Mesendoderm (in vitro differentiated cells): ENCODE measurements around the gene ZNF816.
"Not testable (repeated sequence)": the region's sequence is repeated elsewhere in the genome, so short reads cannot be mapped to it uniquely, and the experiment has no call there.

Source experiments
- DNase-seq: peaks from one replicate; pipeline ENCODE4 v3.0.0; 2013
- H2AK5ac ChIP-seq: 2 replicates; pipeline ENCODE4 v1.6.1; 2013; ENCODE audit warnings: low read length, inconsistent platforms
- H2BK120ac ChIP-seq: 2 replicates; pipeline ENCODE4 v1.6.1; 2013; ENCODE audit warnings: low read depth, mild to moderate bottlenecking, low read length, moderate library complexity, mixed read lengths
- H2BK15ac ChIP-seq: replicated peaks from 2 replicates; pipeline ENCODE4 v1.6.1; 2013; ENCODE audit warnings: low read depth, mild to moderate bottlenecking, moderate library complexity
- H2BK5ac ChIP-seq: 2 replicates; pipeline ENCODE4 v1.6.1; 2013; ENCODE audit warnings: low read length, inconsistent platforms
- H3K18ac ChIP-seq: 2 replicates; pipeline ENCODE4 v1.6.1; 2013; ENCODE audit warnings: mild to moderate bottlenecking, low read length, mixed read lengths
- H3K23ac ChIP-seq: one replicate; pipeline ENCODE4 v1.6.1; 2013; ENCODE audit warnings: low read length
- H3K27ac ChIP-seq: 2 replicates; pipeline ENCODE4 v1.5.1; 2013; ENCODE audit warnings: low read depth, mild to moderate bottlenecking, inconsistent platforms, low read length, moderate library complexity
- H3K27me3 ChIP-seq: 2 replicates; pipeline ENCODE4 v1.6.1; 2013; ENCODE audit warnings: low read length, control low read depth, mild to moderate bottlenecking, inconsistent platforms; ENCODE audit not compliant: insufficient read depth, poor library complexity
- H3K36me3 ChIP-seq: 2 replicates; pipeline ENCODE4 v1.6.1; 2013; ENCODE audit warnings: low read length, inconsistent platforms; ENCODE audit not compliant: control insufficient read depth, insufficient read depth
- H3K4ac ChIP-seq: one replicate; pipeline ENCODE4 v1.6.1; 2013; ENCODE audit warnings: low read depth, mild to moderate bottlenecking, low read length, moderate library complexity
- H3K4me1 ChIP-seq: 2 replicates; pipeline ENCODE4 v1.6.1; 2013; ENCODE audit warnings: low read depth, low read length, inconsistent platforms; ENCODE audit not compliant: control insufficient read depth
- H3K4me2 ChIP-seq: 2 replicates; pipeline ENCODE4 v1.6.1; 2013; ENCODE audit warnings: low read length
- H3K4me3 ChIP-seq: 2 replicates; pipeline ENCODE4 v1.5.1; 2013; ENCODE audit warnings: mild to moderate bottlenecking, low read length
- H3K56ac ChIP-seq: one replicate; pipeline ENCODE4 v1.6.1; 2013; ENCODE audit warnings: low read length
- H3K79me1 ChIP-seq: 2 replicates; pipeline ENCODE4 v1.6.1; 2013; ENCODE audit warnings: low read length, inconsistent platforms
- H3K79me2 ChIP-seq: 2 replicates; pipeline ENCODE4 v1.6.1; 2013; ENCODE audit warnings: mild to moderate bottlenecking, low read length; ENCODE audit not compliant: control insufficient read depth, insufficient read depth
- H3K9ac ChIP-seq: 2 replicates; pipeline ENCODE4 v1.6.1; 2013; ENCODE audit warnings: low read length, inconsistent platforms
- H4K5ac ChIP-seq: one replicate; pipeline ENCODE4 v1.6.1; 2013; ENCODE audit warnings: low read length
- H4K8ac ChIP-seq: one replicate; pipeline ENCODE4 v1.6.1; 2013; ENCODE audit warnings: low read depth, mild to moderate bottlenecking, control low read depth, low read length, moderate library complexity
- WGBS: extraction: QIAGEN DNeasy Blood & Tissue Kit; methylation state at CpG from one replicate; pipeline ENCODE4 v1.1.7; 2013; ENCODE audit warnings: low lambda C conversion rate, missing lambda C conversion rate; ENCODE audit not compliant: insufficient coverage; ENCODE audit errors: extremely low coverage; 5-methylcytosine and 5-hydroxymethylcytosine counted together

Gene ZNF816

GRCh38 chr19:52910648-52911047, 52.0 kb downstream of the ZNF816 start:
- Histone ChIP-seq H3K27me3 (no peaks in the 10 kb centered on the region), H4K8ac (no peak overlapping the region), H3K9ac (no peak overlapping the region), H4K5ac (no peak overlapping the region), H3K56ac (no peak overlapping the region), H2BK15ac (no peak overlapping the region), H3K36me3 (peaks cover 5% of the 10 kb centered on the region), H3K4me2 (no peak overlapping the region), H3K4me3 (no peak overlapping the region), H2BK120ac (no peak overlapping the region), H2AK5ac (no peak overlapping the region), H3K4ac (no peak overlapping the region), H3K4me1 (no peaks in the 10 kb centered on the region), H2BK5ac (no peak overlapping the region), H3K18ac (no peak overlapping the region), H3K79me1 (no peaks in the 10 kb centered on the region), H3K79me2 (no peaks in the 10 kb centered on the region), H3K27ac (no peak overlapping the region), H3K23ac (no peak overlapping the region)
- no CpG with 5 or more reads among the region's 1 CpG for WGBS
- no peak for DNase-seq

GRCh38 chr19:52904052-52904780, 58.5 kb downstream of the ZNF816 start:
- H2BK5ac ChIP-seq, H3K27me3 ChIP-seq, H3K4me2 ChIP-seq, H4K5ac ChIP-seq, H4K8ac ChIP-seq, H3K18ac ChIP-seq, H2AK5ac ChIP-seq, H3K36me3 ChIP-seq, H3K56ac ChIP-seq, H3K23ac ChIP-seq, H3K79me2 ChIP-seq, H2BK120ac ChIP-seq, H2BK15ac ChIP-seq, H3K9ac ChIP-seq, H3K79me1 ChIP-seq, H3K27ac ChIP-seq, H3K4me1 ChIP-seq, H3K4me3 ChIP-seq: not testable (repeated sequence)
- peak overlapping the region; percentile 16 for H3K4ac ChIP-seq
- DNase-seq = peak; percentile 18
- no CpG with 5 or more reads among the region's 16 CpGs for WGBS

- no peak overlapping the region for H2BK120ac ChIP-seq
- no peak overlapping the region for H4K8ac ChIP-seq
- WGBS = no CpG with 5 or more reads among the region's 3 CpGs
- H3K79me1 ChIP-seq = no peaks in the 10 kb centered on the region
- peaks cover 2% of the 10 kb centered on the region for H3K4me1 ChIP-seq
- H3K56ac ChIP-seq = no peak overlapping the region
- H4K5ac ChIP-seq = no peak overlapping the region
- no peak overlapping the region for H3K4ac ChIP-seq
- H3K4me3 ChIP-seq = no peak overlapping the region
- no peak overlapping the region for H2BK15ac ChIP-seq
- DNase-seq = no peak
- H2BK5ac ChIP-seq = no peak overlapping the region
- H3K23ac ChIP-seq = no peak overlapping the region
- no peak overlapping the region for H3K18ac ChIP-seq
- H3K27me3 ChIP-seq = no peaks in the 10 kb centered on the region
- no peak overlapping the region for H3K4me2 ChIP-seq
- H3K27ac ChIP-seq = no peak overlapping the region
- no peak overlapping the region for H2AK5ac ChIP-seq
- H3K79me2 ChIP-seq = no peaks in the 10 kb centered on the region
- H3K9ac ChIP-seq = no peak overlapping the region
- peaks cover 2% of the 10 kb centered on the region for H3K36me3 ChIP-seq
Observed at GRCh38 chr19:52901842-52902241, 60.8 kb downstream of the ZNF816 start.
